HL-60 (cell line): ENCODE data around the gene AFDN.

Experiments used
- DNase-seq, 2 experiments: peaks; one replicate each; pipeline ENCODE4 v3.0.0-alpha.2; 2010 to 2020; ENCODE audit warnings: low read depth in 1 of 2, low spot score in 1 of 2
- H3K27ac ChIP-seq: fragments of 250-450 bp; sonication (Bioruptor Pico); replicated peaks from 2 replicates; pipeline ENCODE4 v1.5.1; 2020; ENCODE audit warnings: mild to moderate bottlenecking, moderate library complexity
- H3K27me3 ChIP-seq: fragments of 250-450 bp; sonication (Bioruptor Pico); 2 replicates; pipeline ENCODE4 v1.5.1; 2021; ENCODE audit warnings: mild to moderate bottlenecking, moderate library complexity; ENCODE audit not compliant: insufficient read depth, poor library complexity, severe bottlenecking
- H3K4me3 ChIP-seq: replicated peaks from 2 replicates; pipeline ENCODE4 v1.5.1; 2011; ENCODE audit warnings: mild to moderate bottlenecking, control low read depth, low read length; ENCODE audit not compliant: insufficient read depth
- GABPA ChIP-seq: IDR thresholded peaks from 2 replicates; pipeline ENCODE4 v1.6.1; 2012; ENCODE audit warnings: low read depth
- POLR2AphosphoS5 ChIP-seq: IDR thresholded peaks from 2 replicates; pipeline ENCODE4 v1.6.1; 2012; ENCODE audit warnings: low read depth
- SPI1 ChIP-seq: IDR thresholded peaks from 2 replicates; pipeline ENCODE4 v1.6.1; 2012; ENCODE audit warnings: low read depth, mild to moderate bottlenecking, borderline replicate concordance
- TF ChIP-seq, protein P1 (sequence below): IDR thresholded peaks from 2 replicates; pipeline ENCODE4 v1.6.1; 2012; ENCODE audit warnings: low read depth; ENCODE audit not compliant: insufficient replicate concordance
- TF ChIP-seq, protein P2 (sequence below): IDR thresholded peaks from one replicate; pipeline ENCODE4 v1.5.1; 2011; ENCODE audit warnings: low read length, control low read depth, inconsistent platforms; ENCODE audit not compliant: insufficient read depth

AFDN gene

GRCh38 chr6:167779993-167780655 lies 46.6 kb upstream of the AFDN start:
- TF ChIP-seq POLR2AphosphoS5: no peak
- TF ChIP-seq, protein P1, sequence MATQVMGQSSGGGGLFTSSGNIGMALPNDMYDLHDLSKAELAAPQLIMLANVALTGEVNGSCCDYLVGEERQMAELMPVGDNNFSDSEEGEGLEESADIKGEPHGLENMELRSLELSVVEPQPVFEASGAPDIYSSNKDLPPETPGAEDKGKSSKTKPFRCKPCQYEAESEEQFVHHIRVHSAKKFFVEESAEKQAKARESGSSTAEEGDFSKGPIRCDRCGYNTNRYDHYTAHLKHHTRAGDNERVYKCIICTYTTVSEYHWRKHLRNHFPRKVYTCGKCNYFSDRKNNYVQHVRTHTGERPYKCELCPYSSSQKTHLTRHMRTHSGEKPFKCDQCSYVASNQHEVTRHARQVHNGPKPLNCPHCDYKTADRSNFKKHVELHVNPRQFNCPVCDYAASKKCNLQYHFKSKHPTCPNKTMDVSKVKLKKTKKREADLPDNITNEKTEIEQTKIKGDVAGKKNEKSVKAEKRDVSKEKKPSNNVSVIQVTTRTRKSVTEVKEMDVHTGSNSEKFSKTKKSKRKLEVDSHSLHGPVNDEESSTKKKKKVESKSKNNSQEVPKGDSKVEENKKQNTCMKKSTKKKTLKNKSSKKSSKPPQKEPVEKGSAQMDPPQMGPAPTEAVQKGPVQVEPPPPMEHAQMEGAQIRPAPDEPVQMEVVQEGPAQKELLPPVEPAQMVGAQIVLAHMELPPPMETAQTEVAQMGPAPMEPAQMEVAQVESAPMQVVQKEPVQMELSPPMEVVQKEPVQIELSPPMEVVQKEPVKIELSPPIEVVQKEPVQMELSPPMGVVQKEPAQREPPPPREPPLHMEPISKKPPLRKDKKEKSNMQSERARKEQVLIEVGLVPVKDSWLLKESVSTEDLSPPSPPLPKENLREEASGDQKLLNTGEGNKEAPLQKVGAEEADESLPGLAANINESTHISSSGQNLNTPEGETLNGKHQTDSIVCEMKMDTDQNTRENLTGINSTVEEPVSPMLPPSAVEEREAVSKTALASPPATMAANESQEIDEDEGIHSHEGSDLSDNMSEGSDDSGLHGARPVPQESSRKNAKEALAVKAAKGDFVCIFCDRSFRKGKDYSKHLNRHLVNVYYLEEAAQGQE: no peak
- TF ChIP-seq SPI1: no peak
- TF ChIP-seq, protein P2, sequence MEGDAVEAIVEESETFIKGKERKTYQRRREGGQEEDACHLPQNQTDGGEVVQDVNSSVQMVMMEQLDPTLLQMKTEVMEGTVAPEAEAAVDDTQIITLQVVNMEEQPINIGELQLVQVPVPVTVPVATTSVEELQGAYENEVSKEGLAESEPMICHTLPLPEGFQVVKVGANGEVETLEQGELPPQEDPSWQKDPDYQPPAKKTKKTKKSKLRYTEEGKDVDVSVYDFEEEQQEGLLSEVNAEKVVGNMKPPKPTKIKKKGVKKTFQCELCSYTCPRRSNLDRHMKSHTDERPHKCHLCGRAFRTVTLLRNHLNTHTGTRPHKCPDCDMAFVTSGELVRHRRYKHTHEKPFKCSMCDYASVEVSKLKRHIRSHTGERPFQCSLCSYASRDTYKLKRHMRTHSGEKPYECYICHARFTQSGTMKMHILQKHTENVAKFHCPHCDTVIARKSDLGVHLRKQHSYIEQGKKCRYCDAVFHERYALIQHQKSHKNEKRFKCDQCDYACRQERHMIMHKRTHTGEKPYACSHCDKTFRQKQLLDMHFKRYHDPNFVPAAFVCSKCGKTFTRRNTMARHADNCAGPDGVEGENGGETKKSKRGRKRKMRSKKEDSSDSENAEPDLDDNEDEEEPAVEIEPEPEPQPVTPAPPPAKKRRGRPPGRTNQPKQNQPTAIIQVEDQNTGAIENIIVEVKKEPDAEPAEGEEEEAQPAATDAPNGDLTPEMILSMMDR: no peak
- no peak for TF ChIP-seq GABPA
- H3K27ac ChIP-seq: no peak overlapping the region
- no peak for DNase-seq
- no peak overlapping the region for H3K4me3 ChIP-seq
- no peaks in the 10 kb centered on the region for H3K27me3 ChIP-seq

- DNase-seq: no peak
- H3K4me3 ChIP-seq: no peak overlapping the region
- no peak overlapping the region for H3K27ac ChIP-seq
- TF ChIP-seq SPI1: no peak
- H3K27me3 ChIP-seq: no peaks in the 10 kb centered on the region
Observed at GRCh38 chr6:167781066-167781767, 45.5 kb upstream of the AFDN start.

DNA sequence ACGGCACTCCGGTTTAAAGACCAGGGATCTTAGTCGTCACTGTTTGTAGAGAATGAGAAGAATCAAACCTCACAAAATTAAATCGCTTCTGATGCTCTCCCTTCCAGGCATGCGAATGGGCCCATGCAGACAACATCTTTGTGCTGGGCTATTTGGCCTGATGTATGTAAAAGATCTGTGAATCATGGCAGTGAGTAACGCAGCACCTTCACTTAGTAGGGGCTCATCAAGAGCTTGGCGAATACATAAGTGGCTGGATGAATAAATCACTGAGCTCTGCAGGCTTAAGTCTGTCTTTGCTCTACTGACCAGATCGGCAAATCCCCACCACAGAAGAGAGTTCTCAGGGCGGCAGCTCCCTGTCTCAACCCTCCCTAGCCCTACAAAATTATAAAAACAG lies 44.8 kb upstream of the AFDN start:
- TF ChIP-seq, protein P1: no peak
- TF ChIP-seq, protein P2: no peak
- TF ChIP-seq GABPA (no peak), POLR2AphosphoS5 (no peak), SPI1 (no peak)

GRCh38 chr6:167782698-167783517 lies 43.8 kb upstream of the AFDN start:
- no peak for DNase-seq
- no peaks in the 10 kb centered on the region for H3K27me3 ChIP-seq
- TF ChIP-seq GABPA: no peak
- TF ChIP-seq, protein P2: no peak
- TF ChIP-seq, protein P1: no peak
- no peak for TF ChIP-seq SPI1
- no peak for TF ChIP-seq POLR2AphosphoS5

More for the DNA sequence above, 44.8 kb upstream of the AFDN start:
- no peak for DNase-seq
- no peak overlapping the region for H3K4me3 ChIP-seq
- no peak overlapping the region for H3K27ac ChIP-seq
- H3K27me3 ChIP-seq: no peaks in the 10 kb centered on the region

More at GRCh38 chr6:167782698-167783517, 43.8 kb upstream of the AFDN start:
- no peak overlapping the region for H3K27ac ChIP-seq
- H3K4me3 ChIP-seq: no peak overlapping the region
